Lung (tissue), 12 donors: Measurements from ENCODE around the gene CWC27. TPM values are rescaled to one million over a fixed set of nuclear protein-coding genes. Genes with fewer than 3 reads are reported as not detected.

Source experiments
- ATAC-seq: fragments of 200-7000 bp; cut with Tn5 transposase; one replicate; pipeline ENCODE4 v1.9.1; 2020; ENCODE audit warnings: moderate number of reproducible peaks; ENCODE audit not compliant: insufficient read depth, low FRiP score
- DNase-seq, 3 donors: peaks; one replicate each; pipeline ENCODE4 v3.0.0-alpha.2; 2013 to 2017
- H3K27ac ChIP-seq, 2 donors: one replicate each; pipeline ENCODE4 v1.5.1; 2013; ENCODE audit warnings: mild to moderate bottlenecking in 2 of 2, moderate library complexity in 2 of 2, control low read depth in 1 of 2, inconsistent platforms in 1 of 2, low read depth in 1 of 2, low read length in 1 of 2
- H3K27me3 ChIP-seq, 3 donors: one replicate each; pipeline ENCODE4 v1.5.1; 2013; ENCODE audit warnings: low read length in 2 of 3; ENCODE audit not compliant: control insufficient read depth in 3 of 3, insufficient read depth in 3 of 3
- H3K36me3 ChIP-seq, 4 donors: one replicate each; pipeline ENCODE4 v1.5.1; 2013; ENCODE audit warnings: low read length in 4 of 4, mild to moderate bottlenecking in 1 of 4, moderate library complexity in 1 of 4; ENCODE audit not compliant: control insufficient read depth in 4 of 4, insufficient read depth in 4 of 4
- H3K4me1 ChIP-seq, 5 donors: one replicate each; pipeline ENCODE4 v1.5.1; 2013; ENCODE audit warnings: low read length in 5 of 5, mild to moderate bottlenecking in 2 of 5, moderate library complexity in 1 of 5; ENCODE audit not compliant: control insufficient read depth in 5 of 5, insufficient read depth in 5 of 5
- H3K4me3 ChIP-seq: one replicate; pipeline ENCODE4 v1.5.1; 2013; ENCODE audit warnings: mild to moderate bottlenecking, control low read depth, moderate library complexity
- H3K9ac ChIP-seq, 2 donors: one replicate each; pipeline ENCODE4 v1.5.1; 2013; ENCODE audit warnings: low read length in 2 of 2, control low read depth in 1 of 2; ENCODE audit not compliant: insufficient read depth in 1 of 2
- H3K9me3 ChIP-seq, 4 donors: one replicate each; pipeline ENCODE4 v1.5.1; 2013; ENCODE audit warnings: low read length in 3 of 4, mild to moderate bottlenecking in 1 of 4, moderate library complexity in 1 of 4; ENCODE audit not compliant: control insufficient read depth in 4 of 4, insufficient read depth in 3 of 4
- WGBS, 2 donors: extraction: QIAGEN DNeasy Blood & Tissue Kit; methylation state at CpG; one replicate each; pipeline ENCODE4 v1.1.7; 2013; 5-methylcytosine and 5-hydroxymethylcytosine counted together
- polyA plus RNA-seq, 2 donors: library from polyadenylated mRNA; stranded (reverse); fragments of 200-250 nt; gene quantifications; one replicate each; pipeline ENCODE4 v1.2.1, GENCODE V29; 2013
- total RNA-seq, 2 donors: library from RNA; depleted of rRNA in 1 of 2; stranded (reverse); fragments of >200 nt in 1 of 2; gene quantifications; one replicate each; pipeline ENCODE4 v1.2.1, GENCODE V29; 2014 to 2021
- TF ChIP-seq, protein P1 (sequence below): IDR thresholded peaks from 2 replicates; pipeline ENCODE4 v1.5.1; 2012; ENCODE audit warnings: mild to moderate bottlenecking; ENCODE audit errors: control extremely low read depth, extremely low read depth
- donor health status: control.
- donor health status: control.
- donor health status: Bipolar disorder and iron deficiency.
- donor health status: healthy.
- donor health status: DM: yes; HTN: yes; CAD: no.

Gene CWC27
- total and polyA plus RNA-seq, 4 donors: 12.0 to 21.2 (median 16.7) TPM

DNA sequence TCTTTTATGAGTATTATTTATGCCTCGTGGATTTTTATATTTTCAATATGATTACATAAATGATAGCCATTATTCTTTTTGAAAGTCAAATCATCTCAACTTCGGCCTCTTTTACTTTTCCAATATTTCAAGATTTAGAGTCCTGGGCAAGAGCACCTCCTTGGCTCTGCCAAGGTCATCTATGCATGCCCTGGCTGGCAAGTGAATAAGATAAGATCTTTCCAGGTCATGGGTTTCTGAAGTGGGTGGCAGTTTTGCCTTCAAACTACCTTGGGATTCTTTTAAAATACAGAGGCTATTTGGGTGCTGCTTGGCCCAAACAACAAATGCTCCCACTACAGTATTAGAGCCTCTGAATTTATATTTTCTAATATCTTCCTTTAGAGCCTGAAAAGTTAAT lies 95.4 kb downstream of the CWC27 start:
- H3K27ac ChIP-seq: no peak overlapping the region
- 97 to 98% methylated on average over 2 of the region's 2 CpGs for WGBS, 2 donors
- TF ChIP-seq, protein P1, sequence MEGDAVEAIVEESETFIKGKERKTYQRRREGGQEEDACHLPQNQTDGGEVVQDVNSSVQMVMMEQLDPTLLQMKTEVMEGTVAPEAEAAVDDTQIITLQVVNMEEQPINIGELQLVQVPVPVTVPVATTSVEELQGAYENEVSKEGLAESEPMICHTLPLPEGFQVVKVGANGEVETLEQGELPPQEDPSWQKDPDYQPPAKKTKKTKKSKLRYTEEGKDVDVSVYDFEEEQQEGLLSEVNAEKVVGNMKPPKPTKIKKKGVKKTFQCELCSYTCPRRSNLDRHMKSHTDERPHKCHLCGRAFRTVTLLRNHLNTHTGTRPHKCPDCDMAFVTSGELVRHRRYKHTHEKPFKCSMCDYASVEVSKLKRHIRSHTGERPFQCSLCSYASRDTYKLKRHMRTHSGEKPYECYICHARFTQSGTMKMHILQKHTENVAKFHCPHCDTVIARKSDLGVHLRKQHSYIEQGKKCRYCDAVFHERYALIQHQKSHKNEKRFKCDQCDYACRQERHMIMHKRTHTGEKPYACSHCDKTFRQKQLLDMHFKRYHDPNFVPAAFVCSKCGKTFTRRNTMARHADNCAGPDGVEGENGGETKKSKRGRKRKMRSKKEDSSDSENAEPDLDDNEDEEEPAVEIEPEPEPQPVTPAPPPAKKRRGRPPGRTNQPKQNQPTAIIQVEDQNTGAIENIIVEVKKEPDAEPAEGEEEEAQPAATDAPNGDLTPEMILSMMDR: no peak
- DNase-seq (no peak), ATAC-seq (no peak)
- H3K36me3 ChIP-seq: no peaks in the 10 kb centered on the region
- no peak overlapping the region for H3K9ac ChIP-seq
- no peaks in the 10 kb centered on the region for H3K9me3 ChIP-seq
- H3K4me1 ChIP-seq: peaks cover 0 to 4% (median 0%) of the 10 kb centered on the region in 5 donors
- no peak overlapping the region for H3K4me3 ChIP-seq
- H3K27me3 ChIP-seq: no peaks in the 10 kb centered on the region

- Histone ChIP-seq H3K27me3 (no peaks in the 10 kb centered on the region), H3K36me3 (no peaks in the 10 kb centered on the region), H3K27ac (no peak overlapping the region), H3K4me1 (peaks cover 0 to 4% (median 0%) of the 10 kb centered on the region in 5 donors), H3K4me3 (no peak overlapping the region), H3K9me3 (no peaks in the 10 kb centered on the region), H3K9ac (no peak overlapping the region)
- TF ChIP-seq, protein P1: no peak
- no peak for ATAC-seq
- no peak for DNase-seq
- 87 to 91% methylated on average over 3 of the region's 3 CpGs for WGBS, 2 donors
These were observed 96.9 kb downstream of the CWC27 start for GRCh38 chr5:64865662-64866061.

DNA sequence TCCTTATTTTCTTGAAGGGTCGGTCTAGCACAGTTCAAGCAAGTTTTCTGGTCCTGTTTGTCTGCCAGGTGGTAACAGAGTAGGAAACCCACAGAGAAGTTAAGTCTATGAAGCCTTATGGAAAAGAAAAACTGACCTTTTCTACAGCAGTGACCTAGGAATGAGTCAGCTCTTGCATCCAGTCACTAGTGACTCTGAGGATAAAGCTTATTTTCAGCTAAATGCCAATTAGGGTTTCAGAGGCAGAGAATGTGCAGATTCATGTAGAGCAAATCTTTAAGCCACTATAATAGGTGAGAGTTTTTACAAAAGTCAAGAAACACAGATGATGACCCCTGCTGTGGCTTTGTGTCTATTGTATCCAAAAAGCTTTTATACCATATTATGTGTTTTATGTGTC lies 100.7 kb downstream of the CWC27 start:
- Histone ChIP-seq H3K36me3 (no peaks in the 10 kb centered on the region), H3K9me3 (no peaks in the 10 kb centered on the region), H3K9ac (no peak overlapping the region), H3K27ac (no peak overlapping the region), H3K4me1 (peaks cover 0 to 2% (median under 1%) of the 10 kb centered on the region in 5 donors), H3K27me3 (no peaks in the 10 kb centered on the region), H3K4me3 (no peak overlapping the region)
- TF ChIP-seq, protein P1: no peak
- DNase-seq (no peak), ATAC-seq (no peak)
- 95 to 100% methylated on average over 1 of the region's 1 CpG for WGBS, 2 donors

DNA sequence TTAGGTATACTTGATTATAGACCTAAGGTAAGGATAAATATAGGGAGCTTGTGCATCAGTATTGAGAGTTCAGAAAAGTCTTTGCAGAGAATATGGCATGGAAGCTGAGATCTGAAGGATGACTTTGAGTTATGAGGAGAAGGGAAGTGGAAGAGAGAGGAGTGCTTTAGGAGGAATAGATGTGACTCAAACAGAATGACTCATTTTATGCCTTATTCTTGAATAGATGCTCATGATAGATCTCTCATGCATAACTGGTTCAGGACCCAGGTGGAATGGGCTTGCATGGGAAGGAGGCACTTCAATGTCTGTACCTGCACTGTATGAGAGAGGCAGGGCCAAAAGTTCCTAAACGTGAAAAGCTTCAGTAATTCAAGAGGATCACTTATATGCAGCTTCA lies 103.3 kb downstream of the CWC27 start:
- Histone ChIP-seq H3K9me3 (no peaks in the 10 kb centered on the region), H3K27ac (no peak overlapping the region), H3K4me3 (no peak overlapping the region), H3K4me1 (peaks cover 0 to 15% (median 2%) of the 10 kb centered on the region in 5 donors), H3K9ac (no peak overlapping the region), H3K36me3 (no peaks in the 10 kb centered on the region), H3K27me3 (no peaks in the 10 kb centered on the region)
- TF ChIP-seq, protein P1: no peak
- WGBS, 2 donors: 83 to 94% methylated on average over 1 of the region's 1 CpG
- ATAC-seq (no peak), DNase-seq (no peak)
